Measurements from ENCODE around the gene KIF3A.

The KIF3A gene

DNA sequence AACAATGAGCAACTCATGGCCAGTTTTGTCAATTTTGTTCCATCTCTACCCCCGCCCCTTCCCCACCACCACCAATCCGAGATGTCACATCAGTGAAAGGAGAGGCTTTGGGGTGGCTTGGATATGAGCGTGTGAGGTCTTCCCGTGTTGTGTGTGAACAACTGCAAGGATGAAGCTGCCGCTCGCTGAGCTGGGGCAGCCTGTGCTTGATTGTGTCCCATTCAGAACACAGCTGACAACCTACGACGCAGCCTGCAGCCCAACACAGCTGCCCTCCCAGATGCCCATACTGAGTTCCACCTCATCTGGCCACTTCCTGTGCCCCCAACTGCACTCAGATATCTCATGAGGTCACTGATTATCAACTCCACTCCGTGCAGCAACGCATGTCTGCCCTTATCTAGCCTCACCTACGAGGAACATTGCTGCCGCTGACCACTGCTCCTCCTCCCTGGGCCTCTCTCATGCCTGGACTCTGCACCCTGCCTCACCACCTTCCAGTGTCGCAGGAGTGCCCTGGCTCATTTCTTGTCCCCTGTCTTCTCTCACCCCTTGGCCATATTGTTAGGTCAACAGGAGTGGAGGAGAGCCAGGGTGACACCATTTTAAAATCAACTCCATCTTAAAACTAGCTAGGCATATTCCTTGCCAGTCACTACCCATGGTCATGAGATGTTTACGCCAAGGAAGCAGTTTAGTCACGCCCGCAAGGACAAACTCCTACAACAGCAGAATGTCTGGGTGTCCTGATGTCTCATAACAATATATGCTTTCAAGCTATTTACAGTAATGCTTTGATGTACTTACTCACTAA, 70.8 kb downstream of the KIF3A start:
- Histone ChIP-seq H3K4me3 (ENCODE audit: low read depth in 1 of 5, low read length in 5 of 5) (no peak overlapping the region), H3K9ac (ENCODE audit: low read length in 5 of 5) (no peak overlapping the region), H3K36me3 (ENCODE audit: control insufficient read depth in 5 of 5, insufficient read depth in 5 of 5, low read length in 5 of 5) (no peaks in the 10 kb centered on the region), H3K4me1 (ENCODE audit: control insufficient read depth in 5 of 5, insufficient read depth in 5 of 5, low read length in 5 of 5) (peaks cover 0 to 22% (median 9%) of the 10 kb centered on the region in 5 donors), H3K27me3 (ENCODE audit: control insufficient read depth in 5 of 5, insufficient read depth in 4 of 5, low read length in 5 of 5) (peaks cover 0 to 5% (median 3%) of the 10 kb centered on the region in 5 donors), H3K27ac (ENCODE audit: low read depth, low read length) (no peak overlapping the region), H3K9me3 (ENCODE audit: control insufficient read depth in 5 of 5, low read length in 5 of 5) (no peaks in the 10 kb centered on the region)

DNA sequence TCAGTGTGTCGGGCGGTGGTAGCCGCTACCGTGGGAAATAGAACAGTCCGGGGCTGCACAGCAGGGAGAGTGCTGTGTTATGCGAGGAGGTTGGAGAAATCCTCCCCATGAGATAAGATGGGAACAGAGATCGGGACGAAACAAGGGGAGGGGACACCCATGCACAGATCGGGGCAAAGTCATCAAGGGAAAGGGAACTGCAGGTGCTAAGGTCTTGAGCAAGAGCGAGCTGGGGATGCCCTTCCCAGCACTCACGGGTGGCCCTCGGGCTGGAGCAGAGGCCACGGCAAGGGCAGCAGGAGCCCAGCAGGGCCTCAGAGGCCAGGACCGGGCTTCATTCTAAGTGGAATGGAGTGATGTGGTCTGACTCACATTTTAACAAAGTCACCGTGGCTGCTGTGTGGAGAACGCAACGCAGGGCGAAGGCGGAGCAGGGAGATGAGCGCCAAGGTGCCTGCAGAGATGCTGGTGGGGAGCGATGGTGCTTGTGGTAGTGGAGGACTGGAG, 71.7 kb downstream of the KIF3A start:
- Histone ChIP-seq H3K4me3 (ENCODE audit: low read depth in 1 of 5, low read length in 5 of 5) (no peak overlapping the region), H3K27ac (ENCODE audit: low read depth, low read length) (no peak overlapping the region), H3K36me3 (ENCODE audit: control insufficient read depth in 5 of 5, insufficient read depth in 5 of 5, low read length in 5 of 5) (no peaks in the 10 kb centered on the region), H3K4me1 (ENCODE audit: control insufficient read depth in 5 of 5, insufficient read depth in 5 of 5, low read length in 5 of 5) (peaks cover 0 to 22% (median 9%) of the 10 kb centered on the region in 5 donors), H3K9me3 (ENCODE audit: control insufficient read depth in 5 of 5, low read length in 5 of 5) (no peaks in the 10 kb centered on the region), H3K27me3 (ENCODE audit: control insufficient read depth in 5 of 5, insufficient read depth in 4 of 5, low read length in 5 of 5) (peaks cover 0 to 5% (median 3%) of the 10 kb centered on the region in 5 donors), H3K9ac (ENCODE audit: low read length in 5 of 5) (no peak overlapping the region)

DNA sequence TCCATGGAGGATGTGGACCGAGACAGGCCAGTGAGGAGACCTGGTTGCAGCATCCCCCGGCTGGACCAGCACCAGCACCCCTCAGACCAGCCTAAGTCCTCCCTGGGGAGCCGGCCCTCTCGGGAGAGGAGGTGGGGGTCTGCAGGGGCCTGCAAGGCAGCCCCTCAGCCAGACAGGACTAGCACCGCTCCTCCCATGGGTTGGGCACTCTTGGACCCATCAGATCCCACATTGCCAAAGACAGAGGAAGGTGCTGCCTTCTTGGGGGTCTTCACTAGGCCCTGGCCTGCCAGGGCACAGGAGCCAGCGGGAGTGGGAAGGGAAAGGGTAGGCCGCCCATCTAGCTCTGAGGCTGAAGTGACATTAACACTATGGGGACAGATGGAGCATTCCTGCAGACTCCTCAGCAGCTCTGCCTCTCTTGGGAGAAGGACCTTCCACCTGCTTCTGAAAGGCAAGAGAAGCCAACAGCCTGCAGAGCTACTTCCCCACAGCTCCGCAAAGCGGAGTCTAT, 72.6 kb downstream of the KIF3A start:
- Histone ChIP-seq H3K27ac (ENCODE audit: low read depth, low read length) (no peak overlapping the region), H3K4me1 (ENCODE audit: control insufficient read depth in 5 of 5, insufficient read depth in 5 of 5, low read length in 5 of 5) (peaks cover 0 to 22% (median 9%) of the 10 kb centered on the region in 5 donors)

DNA sequence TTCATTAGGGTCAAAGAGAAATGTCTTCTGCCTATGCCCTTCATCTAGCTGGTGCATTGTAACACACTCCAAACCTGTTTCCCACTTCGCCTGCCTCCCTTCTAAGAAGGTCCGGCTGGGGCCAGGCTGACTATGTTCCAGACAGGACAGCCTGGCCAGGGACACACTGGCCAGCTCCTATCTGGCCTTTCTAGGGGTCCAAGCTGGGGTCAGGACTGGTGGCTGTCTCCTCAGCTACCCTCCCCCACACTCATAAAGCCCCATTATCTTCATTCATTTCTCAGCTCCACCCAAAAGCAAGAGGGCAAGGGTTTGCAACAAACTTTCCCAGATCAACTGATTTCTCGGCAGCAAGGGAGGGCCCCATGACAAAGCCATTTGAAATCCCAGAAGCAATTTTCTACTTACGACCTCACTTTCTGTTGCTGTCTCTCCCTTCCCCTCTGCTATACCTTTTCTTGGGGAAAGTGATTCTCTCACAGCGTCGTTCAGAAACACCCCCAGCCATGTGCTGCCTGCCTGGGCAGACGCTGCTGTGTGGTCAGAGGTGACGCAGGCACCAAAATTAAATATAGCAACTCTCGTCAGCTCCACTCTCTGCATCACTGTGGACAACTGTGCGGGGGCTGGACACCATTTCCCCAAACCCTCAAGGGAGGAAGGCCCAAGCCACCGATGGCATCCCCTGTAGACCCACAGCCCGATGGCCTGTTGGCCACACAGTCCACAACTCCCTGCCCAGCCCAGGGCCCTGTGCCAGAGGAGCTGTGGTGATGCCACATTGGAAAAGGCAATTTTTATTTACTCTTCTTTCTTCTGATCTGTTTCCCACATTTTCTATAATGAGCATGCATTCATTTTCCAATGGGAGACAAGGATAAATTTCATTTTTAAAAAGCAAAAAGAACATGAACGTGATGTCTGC, 73.3 kb downstream of the KIF3A start:
- peaks cover 0 to 22% (median 9%) of the 10 kb centered on the region in 5 donors for H3K4me1 ChIP-seq (ENCODE audit: control insufficient read depth in 5 of 5, insufficient read depth in 5 of 5, low read length in 5 of 5)
- no peaks in the 10 kb centered on the region for H3K9me3 ChIP-seq (ENCODE audit: control insufficient read depth in 5 of 5, low read length in 5 of 5)
- no peak overlapping the region for H3K4me3 ChIP-seq (ENCODE audit: low read depth in 1 of 5, low read length in 5 of 5)
- H3K27ac ChIP-seq (ENCODE audit: low read depth, low read length), result no peak overlapping the region
- H3K27me3 ChIP-seq (ENCODE audit: control insufficient read depth in 5 of 5, insufficient read depth in 4 of 5, low read length in 5 of 5), result peaks cover 0 to 5% (median 3%) of the 10 kb centered on the region in 5 donors
- H3K9ac ChIP-seq (ENCODE audit: low read length in 5 of 5), result no peak overlapping the region
- no peaks in the 10 kb centered on the region for H3K36me3 ChIP-seq (ENCODE audit: control insufficient read depth in 5 of 5, insufficient read depth in 5 of 5, low read length in 5 of 5)

More for the DNA sequence above, 72.6 kb downstream of the KIF3A start:
- Histone ChIP-seq H3K27me3 (ENCODE audit: control insufficient read depth in 5 of 5, insufficient read depth in 4 of 5, low read length in 5 of 5) (peaks cover 0 to 5% (median 3%) of the 10 kb centered on the region in 5 donors), H3K4me3 (ENCODE audit: low read depth in 1 of 5, low read length in 5 of 5) (no peak overlapping the region), H3K9me3 (ENCODE audit: control insufficient read depth in 5 of 5, low read length in 5 of 5) (no peaks in the 10 kb centered on the region), H3K9ac (ENCODE audit: low read length in 5 of 5) (no peak overlapping the region), H3K36me3 (ENCODE audit: control insufficient read depth in 5 of 5, insufficient read depth in 5 of 5, low read length in 5 of 5) (no peaks in the 10 kb centered on the region)

DNA sequence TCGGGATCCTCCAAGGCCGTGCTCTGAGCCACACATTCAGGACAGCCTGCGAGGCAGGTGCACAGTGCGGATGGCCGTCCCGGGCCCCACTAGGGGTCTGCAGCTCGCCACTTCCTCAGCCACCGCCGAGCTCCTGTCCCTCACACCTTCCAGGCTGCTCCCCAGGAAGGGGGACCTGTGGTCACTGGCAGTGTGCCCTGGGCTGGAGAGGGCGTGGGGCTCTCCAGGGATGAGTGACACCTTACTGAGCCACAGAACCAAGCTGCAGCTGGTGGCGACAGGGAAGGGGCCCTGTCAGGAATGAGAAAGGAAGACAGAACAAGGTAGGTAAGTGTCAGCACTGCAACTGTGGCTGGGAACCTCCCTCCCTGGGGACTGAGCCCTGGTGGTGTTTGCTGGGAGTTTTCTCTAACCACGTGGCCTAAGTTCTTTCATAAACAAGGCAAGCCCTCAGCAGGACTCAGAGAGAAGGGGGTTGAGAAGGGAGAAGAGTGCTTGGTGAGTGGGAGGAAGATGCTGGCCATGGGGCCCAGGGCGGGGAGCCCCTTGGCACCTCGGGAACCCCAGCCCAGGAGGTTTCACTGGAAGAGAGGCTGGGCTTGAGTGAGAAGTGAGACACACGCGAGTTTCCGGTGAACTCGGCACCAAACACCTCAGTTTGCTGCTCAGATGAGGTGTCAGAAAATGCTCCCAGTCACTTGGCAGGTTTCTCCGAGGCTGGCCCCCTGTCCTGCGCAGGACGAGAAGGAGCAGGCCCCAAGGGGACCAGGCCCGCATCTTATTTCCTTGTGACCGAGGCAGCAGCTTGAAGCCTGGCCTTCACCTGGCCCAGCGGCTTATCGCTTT, 74.2 kb downstream of the KIF3A start:
- H3K9me3 ChIP-seq (ENCODE audit: control insufficient read depth in 5 of 5, low read length in 5 of 5), result no peaks in the 10 kb centered on the region
- H3K36me3 ChIP-seq (ENCODE audit: control insufficient read depth in 5 of 5, insufficient read depth in 5 of 5, low read length in 5 of 5), result no peaks in the 10 kb centered on the region
- H3K27ac ChIP-seq (ENCODE audit: low read depth, low read length), result no peak overlapping the region
- H3K4me1 ChIP-seq (ENCODE audit: control insufficient read depth in 5 of 5, insufficient read depth in 5 of 5, low read length in 5 of 5), result peaks cover 0 to 22% (median 9%) of the 10 kb centered on the region in 5 donors
- no peak overlapping the region for H3K4me3 ChIP-seq (ENCODE audit: low read depth in 1 of 5, low read length in 5 of 5)
- peaks cover 0 to 5% (median 3%) of the 10 kb centered on the region in 5 donors for H3K27me3 ChIP-seq (ENCODE audit: control insufficient read depth in 5 of 5, insufficient read depth in 4 of 5, low read length in 5 of 5)
- H3K9ac ChIP-seq (ENCODE audit: low read length in 5 of 5), result no peak overlapping the region

DNA sequence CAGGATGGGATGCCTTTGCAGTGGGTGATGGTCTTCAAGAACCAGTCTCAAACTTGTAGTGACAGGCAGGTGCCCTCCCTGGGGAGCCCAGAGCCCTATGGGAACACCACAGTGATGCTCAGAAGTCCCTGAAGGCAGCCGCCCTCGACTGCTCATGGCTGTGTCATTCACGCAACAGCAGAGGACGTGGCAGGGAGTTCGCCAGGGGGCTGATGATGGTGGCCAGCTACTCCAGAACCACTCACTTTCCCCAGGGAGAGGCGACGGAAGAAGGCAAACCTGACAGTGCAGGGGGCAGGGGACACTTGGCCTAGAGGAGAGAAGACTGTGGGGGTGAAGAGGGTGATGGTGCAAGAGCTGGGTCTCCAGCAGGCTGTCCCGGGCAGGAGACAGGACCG, 75.3 kb downstream of the KIF3A start:
- peaks cover 0 to 5% (median 2%) of the 10 kb centered on the region in 5 donors for H3K27me3 ChIP-seq (ENCODE audit: control insufficient read depth in 5 of 5, insufficient read depth in 4 of 5, low read length in 5 of 5)
- H3K9ac ChIP-seq (ENCODE audit: low read length in 5 of 5), result no peak overlapping the region
- no peaks in the 10 kb centered on the region for H3K36me3 ChIP-seq (ENCODE audit: control insufficient read depth in 5 of 5, insufficient read depth in 5 of 5, low read length in 5 of 5)
- H3K4me1 ChIP-seq (ENCODE audit: control insufficient read depth in 5 of 5, insufficient read depth in 5 of 5, low read length in 5 of 5), result peaks cover 0 to 32% (median 12%) of the 10 kb centered on the region in 5 donors
- no peaks in the 10 kb centered on the region for H3K9me3 ChIP-seq (ENCODE audit: control insufficient read depth in 5 of 5, low read length in 5 of 5)
- no peak overlapping the region for H3K4me3 ChIP-seq (ENCODE audit: low read depth in 1 of 5, low read length in 5 of 5)
- H3K27ac ChIP-seq (ENCODE audit: low read depth, low read length), result no peak overlapping the region

DNA sequence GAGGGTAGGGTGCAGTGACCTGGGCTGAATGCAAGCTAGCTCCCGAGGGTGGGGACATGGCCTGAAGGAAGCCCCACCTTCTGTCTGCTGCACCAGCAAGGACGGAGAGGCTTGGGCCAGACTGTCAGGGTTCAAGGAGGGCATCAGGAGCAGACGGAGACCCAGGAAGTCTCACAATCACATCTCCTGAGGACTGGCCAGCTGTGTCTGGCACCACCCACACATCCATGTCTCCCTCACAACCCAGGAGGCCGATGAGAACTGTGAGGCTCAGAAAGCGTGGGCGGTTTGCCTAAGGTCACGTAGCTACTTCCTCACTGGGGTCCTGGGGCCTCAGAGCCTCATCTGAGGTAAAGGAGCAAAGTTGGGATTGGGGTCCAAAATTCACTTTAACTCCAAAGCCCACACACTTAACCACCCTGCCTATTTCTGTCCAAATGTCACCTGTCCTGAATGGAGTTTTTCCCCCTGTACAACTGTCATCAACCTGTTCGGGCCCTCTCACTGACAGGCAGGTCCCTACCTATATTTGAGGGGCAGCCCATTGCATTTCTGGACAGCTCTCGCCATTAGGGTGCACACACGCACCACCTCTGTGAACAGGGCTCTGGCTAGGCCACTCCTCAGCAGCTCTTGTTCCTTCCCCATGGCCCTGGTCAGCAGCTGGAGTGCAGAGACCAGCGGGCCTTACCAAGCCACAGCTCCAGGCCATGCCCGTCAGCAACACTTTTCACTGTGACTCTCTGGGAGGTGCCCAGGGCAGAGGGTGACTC, 75.9 kb downstream of the KIF3A start:
- Histone ChIP-seq H3K9me3 (ENCODE audit: control insufficient read depth in 5 of 5, low read length in 5 of 5) (no peaks in the 10 kb centered on the region), H3K36me3 (ENCODE audit: control insufficient read depth in 5 of 5, insufficient read depth in 5 of 5, low read length in 5 of 5) (no peaks in the 10 kb centered on the region), H3K27me3 (ENCODE audit: control insufficient read depth in 5 of 5, insufficient read depth in 4 of 5, low read length in 5 of 5) (peaks cover 0 to 8% (median 6%) of the 10 kb centered on the region in 5 donors), H3K4me1 (ENCODE audit: control insufficient read depth in 5 of 5, insufficient read depth in 5 of 5, low read length in 5 of 5) (peaks cover 0 to 38% (median 18%) of the 10 kb centered on the region in 5 donors), H3K27ac (ENCODE audit: low read depth, low read length) (no peak overlapping the region), H3K9ac (ENCODE audit: low read length in 5 of 5) (no peak overlapping the region), H3K4me3 (ENCODE audit: low read depth in 1 of 5, low read length in 5 of 5) (no peak overlapping the region)

DNA sequence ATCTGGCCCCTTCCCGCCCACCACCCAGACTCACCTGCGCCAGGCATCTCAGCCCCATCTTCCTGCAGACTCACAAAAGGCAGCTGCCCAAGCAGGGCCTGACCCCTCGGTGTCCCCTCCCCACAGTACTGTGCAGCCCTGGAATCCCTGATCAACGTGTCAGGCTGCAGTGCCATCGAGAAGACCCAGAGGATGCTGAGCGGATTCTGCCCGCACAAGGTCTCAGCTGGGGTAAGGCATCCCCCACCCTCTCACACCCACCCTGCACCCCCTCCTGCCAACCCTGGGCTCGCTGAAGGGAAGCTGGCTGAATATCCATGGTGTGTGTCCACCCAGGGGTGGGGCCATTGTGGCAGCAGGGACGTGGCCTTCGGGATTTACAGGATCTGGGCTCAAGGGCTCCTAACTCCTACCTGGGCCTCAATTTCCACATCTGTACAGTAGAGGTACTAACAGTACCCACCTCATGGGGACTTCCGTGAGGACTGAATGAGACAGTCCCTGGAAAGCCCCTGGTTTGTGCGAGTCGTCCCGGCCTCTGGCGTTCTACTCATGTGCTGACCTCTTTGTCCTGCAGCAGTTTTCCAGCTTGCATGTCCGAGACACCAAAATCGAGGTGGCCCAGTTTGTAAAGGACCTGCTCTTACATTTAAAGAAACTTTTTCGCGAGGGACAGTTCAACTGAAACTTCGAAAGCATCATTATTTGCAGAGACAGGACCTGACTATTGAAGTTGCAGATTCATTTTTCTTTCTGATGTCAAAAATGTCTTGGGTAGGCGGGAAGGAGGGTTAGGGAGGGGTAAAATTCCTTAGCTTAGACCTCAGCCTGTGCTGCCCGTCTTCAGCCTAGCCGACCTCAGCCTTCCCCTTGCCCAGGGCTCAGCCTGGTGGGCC, 77.5 kb downstream of the KIF3A start:
- no peak overlapping the region for H3K27ac ChIP-seq (ENCODE audit: low read depth, low read length)
- no peak overlapping the region for H3K4me3 ChIP-seq (ENCODE audit: low read depth in 1 of 5, low read length in 5 of 5)

More for the DNA sequence above, 77.5 kb downstream of the KIF3A start:
- H3K27me3 ChIP-seq (ENCODE audit: control insufficient read depth in 5 of 5, insufficient read depth in 4 of 5, low read length in 5 of 5), result peaks cover 0 to 16% (median 8%) of the 10 kb centered on the region in 5 donors
- no peaks in the 10 kb centered on the region for H3K9me3 ChIP-seq (ENCODE audit: control insufficient read depth in 5 of 5, low read length in 5 of 5)
- H3K9ac ChIP-seq (ENCODE audit: low read length in 5 of 5), result no peak overlapping the region
- peaks cover 0 to 45% (median 25%) of the 10 kb centered on the region in 5 donors for H3K4me1 ChIP-seq (ENCODE audit: control insufficient read depth in 5 of 5, insufficient read depth in 5 of 5, low read length in 5 of 5)
- H3K36me3 ChIP-seq (ENCODE audit: control insufficient read depth in 5 of 5, insufficient read depth in 5 of 5, low read length in 5 of 5), result no peaks in the 10 kb centered on the region
